ENCODE measurements around the gene DRGX.

Gene DRGX

DNA sequence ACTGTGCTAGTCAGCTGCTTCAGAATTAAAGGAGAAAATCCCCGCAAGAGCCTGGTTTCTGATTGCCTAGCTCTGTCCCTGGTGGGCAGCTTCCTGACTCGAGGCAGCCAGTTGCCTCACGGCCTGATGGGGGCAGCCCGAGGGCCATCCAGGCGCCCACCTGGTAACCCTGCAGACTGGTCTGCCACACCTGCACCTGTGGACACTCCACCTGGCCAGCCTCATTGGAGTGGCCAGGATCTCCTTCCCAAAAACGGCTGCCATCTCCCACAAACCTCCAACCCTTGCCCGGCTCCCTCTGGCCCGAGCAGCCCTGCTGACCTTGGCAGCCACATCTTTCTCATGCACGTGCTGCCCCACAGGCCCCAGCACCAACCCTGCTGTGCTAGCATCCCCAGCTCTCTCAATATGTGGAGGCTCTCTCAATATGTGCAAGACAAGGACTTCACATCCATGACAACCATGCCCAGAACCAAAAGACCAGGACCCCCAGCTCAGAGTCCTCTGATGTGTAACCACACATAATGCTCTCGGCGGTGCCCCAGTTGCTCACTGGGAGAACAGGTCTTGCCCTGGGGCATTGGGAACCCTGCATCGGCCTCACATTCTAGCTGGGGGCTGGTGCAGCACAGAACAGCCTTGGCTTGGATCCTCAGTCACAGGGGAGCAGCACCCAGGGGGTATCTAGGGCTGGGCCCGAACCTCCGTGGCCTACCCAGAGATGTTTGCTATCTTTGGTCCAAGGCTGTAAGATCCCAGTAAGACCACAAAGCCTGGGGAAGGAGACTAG, 14.6 kb downstream of the DRGX start:
- Histone ChIP-seq H3K9ac (ENCODE audit: insufficient read length) (no peak overlapping the region), H3K9me3 (ENCODE audit: low read depth, low read length) (no peaks in the 10 kb centered on the region), H3K27ac (no peak overlapping the region), H3K4me3 (no peak overlapping the region), H3K36me3 (ENCODE audit: insufficient read depth, low read length) (no peaks in the 10 kb centered on the region)
- no peak for DNase-seq (ENCODE audit: low read depth, low spot score)
- no peak for TF ChIP-seq FOXP2 (optimal IDR thresholded peaks at IDR 0.05; ENCODE audit: control extremely low read depth, extremely low read length, insufficient read depth)
- TF ChIP-seq EZH2 (IDR thresholded peaks at IDR 0.05) = no peak
- no peak for TF ChIP-seq POLR2AphosphoS5 (IDR thresholded peaks at IDR 0.05; ENCODE audit: borderline replicate concordance, low read depth, low read length)

- H3K9me3 ChIP-seq (ENCODE audit: low read depth, low read length) = no peaks in the 10 kb centered on the region
- TF ChIP-seq FOXP2 (optimal IDR thresholded peaks at IDR 0.05; ENCODE audit: control extremely low read depth, extremely low read length, insufficient read depth) = no peak
- TF ChIP-seq EZH2 (IDR thresholded peaks at IDR 0.05) = no peak
- TF ChIP-seq POLR2AphosphoS5 (IDR thresholded peaks at IDR 0.05; ENCODE audit: borderline replicate concordance, low read depth, low read length) = no peak
- no peak for DNase-seq (ENCODE audit: low read depth, low spot score)
- H3K27ac ChIP-seq = no peak overlapping the region
- no peak overlapping the region for H3K4me3 ChIP-seq
- no peaks in the 10 kb centered on the region for H3K36me3 ChIP-seq (ENCODE audit: insufficient read depth, low read length)
- no peak overlapping the region for H3K9ac ChIP-seq (ENCODE audit: insufficient read length)
Observed at GRCh38 chr10:49379596-49380410, 16.1 kb downstream of the DRGX start.

DNA sequence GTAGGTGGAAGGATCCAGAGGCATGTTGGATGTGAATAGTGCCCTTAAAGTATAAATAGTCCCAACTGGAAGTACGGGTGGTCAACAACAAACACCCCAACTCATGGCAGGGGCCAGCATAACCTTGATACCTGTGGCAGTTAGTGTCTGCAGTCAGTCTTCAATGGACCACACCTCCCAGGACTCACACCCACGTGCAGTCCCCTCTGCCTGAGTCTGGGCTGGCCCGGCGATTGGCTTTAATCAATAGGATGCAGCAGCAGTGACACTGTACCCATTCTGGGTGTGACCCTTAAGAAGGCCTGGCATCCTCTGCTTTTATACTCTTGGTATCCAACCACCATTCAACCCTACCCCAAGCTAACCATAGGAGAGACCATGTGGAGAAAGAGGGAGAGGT, 18.6 kb downstream of the DRGX start:
- DNase-seq (ENCODE audit: low read depth, low spot score) = no peak
- Histone ChIP-seq H3K36me3 (ENCODE audit: insufficient read depth, low read length) (no peaks in the 10 kb centered on the region), H3K9ac (ENCODE audit: insufficient read length) (no peak overlapping the region), H3K4me3 (no peak overlapping the region), H3K9me3 (ENCODE audit: low read depth, low read length) (no peaks in the 10 kb centered on the region), H3K27ac (no peak overlapping the region)
- TF ChIP-seq FOXP2 (optimal IDR thresholded peaks at IDR 0.05; ENCODE audit: control extremely low read depth, extremely low read length, insufficient read depth) = no peak
- no peak for TF ChIP-seq EZH2 (IDR thresholded peaks at IDR 0.05)
- TF ChIP-seq POLR2AphosphoS5 (IDR thresholded peaks at IDR 0.05; ENCODE audit: borderline replicate concordance, low read depth, low read length) = no peak

- Histone ChIP-seq H3K4me3 (no peak overlapping the region), H3K36me3 (ENCODE audit: insufficient read depth, low read length) (no peaks in the 10 kb centered on the region), H3K9ac (ENCODE audit: insufficient read length) (no peak overlapping the region), H3K27ac (no peak overlapping the region), H3K9me3 (ENCODE audit: low read depth, low read length) (no peaks in the 10 kb centered on the region)
- no peak for DNase-seq (ENCODE audit: low read depth, low spot score)
- TF ChIP-seq POLR2AphosphoS5 (IDR thresholded peaks at IDR 0.05; ENCODE audit: borderline replicate concordance, low read depth, low read length) (no peak), FOXP2 (optimal IDR thresholded peaks at IDR 0.05; ENCODE audit: control extremely low read depth, extremely low read length, insufficient read depth) (no peak), EZH2 (IDR thresholded peaks at IDR 0.05) (no peak)
Observed at GRCh38 chr10:49375611-49376010, 20.3 kb downstream of the DRGX start.

DNA sequence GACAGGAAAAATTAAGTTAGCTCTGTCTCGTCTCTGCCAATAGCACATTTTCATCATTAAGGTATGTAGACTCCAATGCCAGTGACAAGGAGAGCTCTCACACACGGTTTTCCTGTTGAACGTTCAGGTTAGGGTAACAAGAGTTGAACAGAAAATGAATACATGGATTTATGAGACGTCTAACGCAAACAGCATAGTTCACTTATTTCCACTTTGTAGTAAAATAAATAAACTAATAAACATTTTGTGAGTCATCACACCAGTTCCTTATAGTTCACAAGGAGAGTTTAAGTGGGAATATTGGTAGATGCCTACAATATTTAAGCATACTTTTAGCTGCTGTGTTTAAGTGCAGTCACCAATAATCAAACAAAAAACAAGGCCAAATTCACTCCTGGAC, 21.1 kb downstream of the DRGX start:
- Histone ChIP-seq H3K4me3 (no peak overlapping the region), H3K9me3 (ENCODE audit: low read depth, low read length) (no peaks in the 10 kb centered on the region), H3K36me3 (ENCODE audit: insufficient read depth, low read length) (no peaks in the 10 kb centered on the region), H3K27ac (no peak overlapping the region), H3K9ac (ENCODE audit: insufficient read length) (no peak overlapping the region)
- no peak for DNase-seq (ENCODE audit: low read depth, low spot score)
- TF ChIP-seq FOXP2 (optimal IDR thresholded peaks at IDR 0.05; ENCODE audit: control extremely low read depth, extremely low read length, insufficient read depth) = no peak
- TF ChIP-seq POLR2AphosphoS5 (IDR thresholded peaks at IDR 0.05; ENCODE audit: borderline replicate concordance, low read depth, low read length) = no peak

GRCh38 chr10:49373361-49373760, 22.5 kb downstream of the DRGX start:
- Histone ChIP-seq H3K9ac (ENCODE audit: insufficient read length) (no peak overlapping the region), H3K4me3 (no peak overlapping the region), H3K27ac (no peak overlapping the region), H3K9me3 (ENCODE audit: low read depth, low read length) (no peaks in the 10 kb centered on the region), H3K36me3 (ENCODE audit: insufficient read depth, low read length) (no peaks in the 10 kb centered on the region)
- no peak for DNase-seq (ENCODE audit: low read depth, low spot score)
- TF ChIP-seq FOXP2 (optimal IDR thresholded peaks at IDR 0.05; ENCODE audit: control extremely low read depth, extremely low read length, insufficient read depth) = no peak
- no peak for TF ChIP-seq POLR2AphosphoS5 (IDR thresholded peaks at IDR 0.05; ENCODE audit: borderline replicate concordance, low read depth, low read length)
- no peak for TF ChIP-seq EZH2 (IDR thresholded peaks at IDR 0.05)

DNA sequence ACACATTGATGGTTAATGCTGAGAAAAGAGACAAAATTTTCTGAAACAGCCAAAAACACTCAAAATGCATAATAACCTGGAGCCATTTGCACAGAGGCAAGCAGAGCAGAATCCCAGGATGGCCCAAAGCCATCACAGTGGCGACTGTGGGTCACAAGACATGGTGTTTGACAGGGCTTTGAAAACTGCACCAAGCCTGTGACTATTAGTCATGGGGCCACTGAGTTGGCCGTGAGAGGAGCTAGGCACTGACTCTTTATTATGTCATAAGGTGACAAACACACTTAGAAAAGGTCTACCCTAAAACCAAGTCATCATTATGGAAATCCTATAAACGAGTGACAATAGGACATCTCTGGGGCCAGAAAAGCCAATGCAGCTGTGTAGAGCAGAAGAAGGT, 23.9 kb downstream of the DRGX start:
- H3K27ac ChIP-seq = no peak overlapping the region
- no peaks in the 10 kb centered on the region for H3K9me3 ChIP-seq (ENCODE audit: low read depth, low read length)
- no peak overlapping the region for H3K9ac ChIP-seq (ENCODE audit: insufficient read length)
- H3K36me3 ChIP-seq (ENCODE audit: insufficient read depth, low read length) = no peaks in the 10 kb centered on the region
- TF ChIP-seq EZH2 (IDR thresholded peaks at IDR 0.05) (no peak), FOXP2 (optimal IDR thresholded peaks at IDR 0.05; ENCODE audit: control extremely low read depth, extremely low read length, insufficient read depth) (no peak), POLR2AphosphoS5 (IDR thresholded peaks at IDR 0.05; ENCODE audit: borderline replicate concordance, low read depth, low read length) (no peak)
- DNase-seq (ENCODE audit: low read depth, low spot score) = no peak
- H3K4me3 ChIP-seq = no peak overlapping the region

DNA sequence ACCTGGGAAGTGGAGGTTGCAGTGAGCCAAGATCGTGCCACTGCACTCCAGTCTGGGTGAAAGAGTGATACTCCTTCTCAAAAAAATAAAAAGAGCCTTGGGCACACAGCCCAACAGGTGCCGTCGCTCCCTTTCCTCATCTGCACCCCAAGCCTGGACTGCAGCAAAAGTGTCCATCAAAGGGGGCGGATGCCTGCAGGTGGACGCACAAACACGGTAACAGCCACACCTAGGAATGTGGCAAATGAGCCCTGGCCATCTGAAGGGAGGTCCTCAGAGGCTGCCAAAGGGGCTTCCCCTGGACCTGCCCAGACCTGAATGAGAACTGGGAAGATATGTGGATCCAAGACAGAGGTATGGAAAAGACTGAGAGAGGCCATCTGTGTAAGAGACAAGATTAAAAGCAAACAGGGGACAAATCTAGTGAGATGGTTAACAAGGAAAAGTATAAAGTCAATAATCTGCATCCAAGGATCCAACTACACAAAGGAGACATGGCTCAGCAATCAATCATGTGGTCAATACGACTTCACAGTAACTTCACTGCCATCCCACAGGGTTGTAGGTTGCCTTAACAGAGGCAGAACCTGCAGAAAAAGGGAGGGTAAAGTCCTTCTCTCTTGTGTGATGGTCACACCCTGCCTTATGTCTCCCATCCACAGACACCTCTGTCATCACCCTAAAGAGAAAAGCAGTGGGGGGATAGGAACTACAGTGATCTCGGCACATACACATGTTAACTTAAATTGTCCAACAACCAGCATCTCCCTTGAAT, 25.4 kb downstream of the DRGX start:
- Histone ChIP-seq H3K9me3 (ENCODE audit: low read depth, low read length) (no peaks in the 10 kb centered on the region), H3K4me3 (no peak overlapping the region), H3K36me3 (ENCODE audit: insufficient read depth, low read length) (no peaks in the 10 kb centered on the region), H3K27ac (no peak overlapping the region), H3K9ac (ENCODE audit: insufficient read length) (no peak overlapping the region)
- no peak for DNase-seq (ENCODE audit: low read depth, low spot score)
- TF ChIP-seq FOXP2 (optimal IDR thresholded peaks at IDR 0.05; ENCODE audit: control extremely low read depth, extremely low read length, insufficient read depth) (no peak), POLR2AphosphoS5 (IDR thresholded peaks at IDR 0.05; ENCODE audit: borderline replicate concordance, low read depth, low read length) (no peak), EZH2 (IDR thresholded peaks at IDR 0.05) (no peak)

All from SK-N-MC (cell line).